ENCODE measurements around the gene RNF8.

Gene RNF8

GRCh38 chr6:37417393-37417792, 63.6 kb downstream of the RNF8 start:
- TF ChIP-seq ZFP37 (tag by site-specific recombination; IDR thresholded peaks at IDR 0.05) (no peak), ZSCAN16 (tag by site-specific recombination; IDR thresholded peaks at IDR 0.05) (no peak), ZNF561 (tag by site-specific recombination; IDR thresholded peaks at IDR 0.05; ENCODE audit: borderline replicate concordance) (no peak), ZBTB17 (tag by site-specific recombination; IDR thresholded peaks at IDR 0.05) (no peak), SETDB1 (IDR thresholded peaks at IDR 0.05; ENCODE audit: insufficient read length, low read length) (peak; percentile 49)
- TF ChIP-seq, protein P1, sequence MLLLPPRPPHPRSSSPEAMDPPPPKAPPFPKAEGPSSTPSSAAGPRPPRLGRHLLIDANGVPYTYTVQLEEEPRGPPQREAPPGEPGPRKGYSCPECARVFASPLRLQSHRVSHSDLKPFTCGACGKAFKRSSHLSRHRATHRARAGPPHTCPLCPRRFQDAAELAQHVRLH (tag by site-specific recombination; IDR thresholded peaks at IDR 0.05), result no peak
- CTCF ChIA-PET, result interaction anchor here (0.7 kb wide), 1 partner anchor 621 kb away, joined by 3 read pairs; no protein-coding TSS in a partner anchor
- H3K27ac ChIP-seq (ENCODE audit: extremely low read depth, low read depth, low read length), result no peak overlapping the region
- H3K4me3 ChIP-seq (ENCODE audit: low read depth, low read length), result no peak overlapping the region
- no peaks in the 10 kb centered on the region for H3K9me3 ChIP-seq (ENCODE audit: control insufficient read depth, insufficient read depth, low read depth, low read length)
- H3K4me1 ChIP-seq (ENCODE audit: control insufficient read depth, insufficient read depth, low read length), result no peaks in the 10 kb centered on the region
- POLR2A ChIA-PET, result no interaction called here
- no peaks in the 10 kb centered on the region for H3K36me3 ChIP-seq (ENCODE audit: control insufficient read depth in 2 of 2, insufficient read depth in 1 of 2, low read length in 2 of 2)

GRCh38 chr6:37418722-37419121, 64.9 kb downstream of the RNF8 start:
- Histone ChIP-seq H3K27ac (ENCODE audit: extremely low read depth, low read depth, low read length) (no peak overlapping the region), H3K4me1 (ENCODE audit: control insufficient read depth, insufficient read depth, low read length) (no peaks in the 10 kb centered on the region), H3K4me3 (ENCODE audit: low read depth, low read length) (no peak overlapping the region), H3K9me3 (ENCODE audit: control insufficient read depth, insufficient read depth, low read depth, low read length) (no peaks in the 10 kb centered on the region), H3K36me3 (ENCODE audit: control insufficient read depth in 2 of 2, insufficient read depth in 1 of 2, low read length in 2 of 2) (no peaks in the 10 kb centered on the region)
- CTCF ChIA-PET, result no interaction called here
- POLR2A ChIA-PET, result no interaction called here
- TF ChIP-seq ZNF768 (tag by site-specific recombination; IDR thresholded peaks at IDR 0.05) (no peak), ZNF302 (tag by site-specific recombination; IDR thresholded peaks at IDR 0.05; ENCODE audit: low read depth) (no peak), ZNF202 (tag by site-specific recombination; IDR thresholded peaks at IDR 0.05; ENCODE audit: borderline replicate concordance) (no peak), ZNF157 (tag by site-specific recombination; IDR thresholded peaks at IDR 0.05) (no peak), ZNF776 (tag by site-specific recombination; IDR thresholded peaks at IDR 0.05; ENCODE audit: borderline replicate concordance) (no peak), ZNF830 (tag by site-specific recombination; IDR thresholded peaks at IDR 0.05; ENCODE audit: low read depth) (no peak)

GRCh38 chr6:37426058-37426944, 72.5 kb downstream of the RNF8 start:
- ChIA-PET POLR2A (no interaction called here), CTCF (interaction anchor here (0.7 to 0.9 kb wide), 3 partner anchors 45 to 824 kb away, joined by 3 read pairs; no protein-coding TSS in a partner anchor)
- Histone ChIP-seq H3K9me3 (ENCODE audit: control insufficient read depth, insufficient read depth, low read depth, low read length) (no peaks in the 10 kb centered on the region), H3K4me1 (ENCODE audit: control insufficient read depth, insufficient read depth, low read length) (no peaks in the 10 kb centered on the region), H3K4me3 (ENCODE audit: low read depth, low read length) (no peak overlapping the region), H3K27ac (ENCODE audit: extremely low read depth, low read depth, low read length) (no peak overlapping the region), H3K36me3 (ENCODE audit: control insufficient read depth in 2 of 2, insufficient read depth in 1 of 2, low read length in 2 of 2) (no peaks in the 10 kb centered on the region)
- TF ChIP-seq PRDM1 (tag by site-specific recombination; IDR thresholded peaks at IDR 0.05) (peak; percentile 54; the same call in 1 of the 2 replicates), ZNF202 (tag by site-specific recombination; IDR thresholded peaks at IDR 0.05; ENCODE audit: borderline replicate concordance) (no peak)

- ChIA-PET POLR2A (no interaction called here), CTCF (interaction anchor here (0.7 to 0.8 kb wide), 2 partner anchors 349 to 823 kb away, joined by 3 read pairs; no protein-coding TSS in a partner anchor)
- TF ChIP-seq ZFP41 (tag by site-specific recombination; IDR thresholded peaks at IDR 0.05; ENCODE audit: borderline replicate concordance) (no peak), ZNF221 (tag by site-specific recombination; IDR thresholded peaks at IDR 0.05; ENCODE audit: borderline replicate concordance) (no peak), BCL11A (tag by site-specific recombination; IDR thresholded peaks at IDR 0.05; ENCODE audit: low read depth) (no peak), REPIN1 (tag by site-specific recombination; IDR thresholded peaks at IDR 0.05; ENCODE audit: low read depth) (no peak), ZEB2 (tag by site-specific recombination; IDR thresholded peaks at IDR 0.05) (no peak), SCRT1 (tag by site-specific recombination; IDR thresholded peaks at IDR 0.05; ENCODE audit: borderline replicate concordance) (no peak), MYNN (tag by site-specific recombination; IDR thresholded peaks at IDR 0.05; ENCODE audit: borderline replicate concordance) (no peak), ZNF473 (tag by site-specific recombination; IDR thresholded peaks at IDR 0.05) (no peak), ZNF768 (tag by site-specific recombination; IDR thresholded peaks at IDR 0.05) (no peak), ZNF416 (tag by site-specific recombination; IDR thresholded peaks at IDR 0.05) (no peak), ZNF335 (tag by site-specific recombination; conservative IDR thresholded peaks at IDR 0.05) (no peak), ZNF423 (tag by site-specific recombination; IDR thresholded peaks at IDR 0.05) (no peak), ZNF133 (tag by site-specific recombination; IDR thresholded peaks at IDR 0.05) (no peak), ZNF292 (tag by site-specific recombination; IDR thresholded peaks at IDR 0.05; ENCODE audit: borderline replicate concordance, low read depth) (no peak)
- TF ChIP-seq, protein P1 (tag by site-specific recombination; IDR thresholded peaks at IDR 0.05), result no peak
- no peak overlapping the region for H3K4me3 ChIP-seq (ENCODE audit: low read depth, low read length)
- H3K36me3 ChIP-seq (ENCODE audit: control insufficient read depth in 2 of 2, insufficient read depth in 1 of 2, low read length in 2 of 2), result no peaks in the 10 kb centered on the region
- H3K9me3 ChIP-seq (ENCODE audit: control insufficient read depth, insufficient read depth, low read depth, low read length), result no peaks in the 10 kb centered on the region
- H3K27ac ChIP-seq (ENCODE audit: extremely low read depth, low read depth, low read length), result no peak overlapping the region
- no peaks in the 10 kb centered on the region for H3K4me1 ChIP-seq (ENCODE audit: control insufficient read depth, insufficient read depth, low read length)
Observed at GRCh38 chr6:37426945-37427510, 73.2 kb downstream of the RNF8 start.

Measured in HEK293 (cell line).